Uterus (tissue), 4 donors: ENCODE results near the gene CCDC178. TPM values are rescaled to one million over a fixed set of nuclear protein-coding genes. Genes with fewer than 3 reads are reported as not detected.

ENCODE experiments used
- DNase-seq, 2 donors: peaks; one replicate each; pipeline ENCODE4 v3.0.0-alpha.2; 2019 to 2020
- H3K27ac ChIP-seq, 2 donors: fragments of 200-600 bp; sonication (generic); 1 replicate in 1 of 2; 2 replicates in 1 of 2; pipeline ENCODE4 v1.5.1; 2016 to 2018
- H3K27me3 ChIP-seq, 2 donors: fragments of 200-600 bp; sonication (generic); one replicate each; pipeline ENCODE4 v1.5.1; 2018 to 2019; ENCODE audit warnings: control low read depth in 1 of 2
- H3K36me3 ChIP-seq, 2 donors: fragments of 200-600 bp; sonication (generic); one replicate each; pipeline ENCODE4 v1.5.1; 2019; ENCODE audit warnings: control low read depth in 1 of 2
- H3K4me1 ChIP-seq, 2 donors: fragments of 200-600 bp; sonication (generic); one replicate each; pipeline ENCODE4 v1.5.1; 2018 to 2019; ENCODE audit warnings: control low read depth in 1 of 2
- H3K4me3 ChIP-seq, 2 donors: fragments of 200-600 bp; sonication (generic); 1 replicate in 1 of 2; 2 replicates in 1 of 2; pipeline ENCODE4 v1.5.1; 2018 to 2019; ENCODE audit warnings: mild to moderate bottlenecking in 1 of 2
- H3K9me3 ChIP-seq, 2 donors: fragments of 200-600 bp; sonication (generic); one replicate each; pipeline ENCODE4 v1.5.1; 2019; ENCODE audit warnings: control low read depth in 1 of 2
- POLR2A ChIP-seq, 2 donors: fragments of 450-650 bp; IDR thresholded peaks; one replicate each; pipeline ENCODE4 v1.6.1; 2016; ENCODE audit warnings: antibody characterized with exemption in 2 of 2, mild to moderate bottlenecking in 1 of 2, moderate library complexity in 1 of 2
- intact Hi-C: fragments of 100-400 bp; cut with DNase I; formaldehyde crosslinking; loops from one replicate; pipeline ENCODE4 v1.15.1; 2023; ENCODE audit warnings: low total_unique reads
- total RNA-seq, 4 donors: library from RNA; depleted of rRNA in 3 of 4; stranded (reverse); fragments of >200 nt in 3 of 4; gene quantifications; one replicate each; pipeline versions ENCODE4 v1.1.0 to v1.2.4, GENCODE V29; 2014 to 2023
- TF ChIP-seq, protein P1 (sequence below), 4 experiments: fragments of 200-600 bp in 2 of 4; fragments of 450-650 bp in 2 of 4; sonication (generic) in 2 of 4; IDR thresholded peaks; one replicate each; pipeline ENCODE4 v1.5.1; 2016 to 2019; ENCODE audit warnings: antibody characterized with exemption in 4 of 4, mild to moderate bottlenecking in 2 of 4, moderate library complexity in 1 of 4
- donor health status: DM: yes; HTN: yes; CAD: no.

Gene CCDC178
- total RNA-seq, 4 donors from 2014 or later, result 1.0 to 28.7 (median 8.8) TPM

DNA sequence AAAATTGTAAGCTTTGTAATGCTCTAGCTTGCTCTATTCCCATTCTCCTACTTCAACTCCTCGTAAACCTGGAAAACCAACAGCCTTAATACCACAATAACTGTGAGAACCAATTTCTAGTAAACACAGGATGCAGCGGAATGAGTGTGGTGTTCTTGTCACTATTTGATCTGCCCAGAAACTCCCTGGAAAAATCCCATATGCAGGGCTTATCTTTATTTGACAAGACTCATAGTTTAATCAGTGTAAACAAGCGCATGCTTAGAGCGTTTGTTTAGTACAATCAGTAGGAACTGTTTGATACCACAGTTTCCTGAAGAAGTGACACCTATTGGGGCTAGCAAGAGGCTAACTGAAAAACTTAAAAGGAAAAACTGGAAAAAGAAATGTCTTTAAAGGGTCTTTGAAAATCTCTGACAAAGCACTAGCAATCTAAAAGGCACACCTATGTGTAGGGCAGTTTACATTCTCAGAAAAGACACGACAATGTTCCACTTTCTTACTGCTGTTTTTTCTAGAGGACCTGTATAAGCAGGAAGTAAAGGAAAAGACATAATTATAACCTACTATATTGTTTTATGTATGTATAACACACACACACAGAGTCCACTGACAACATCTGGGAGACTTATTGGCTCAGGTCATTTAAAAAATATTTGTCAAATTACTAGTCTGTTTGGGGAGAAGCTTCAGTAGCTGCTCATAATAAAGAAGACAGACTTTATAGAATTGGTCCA is 426.3 kb downstream of the CCDC178 start:
- Histone ChIP-seq H3K27ac (no peak overlapping the region), H3K9me3 (no peaks in the 10 kb centered on the region), H3K27me3 (no peaks in the 10 kb centered on the region), H3K4me3 (no peak overlapping the region), H3K36me3 (no peaks in the 10 kb centered on the region), H3K4me1 (no peaks in the 10 kb centered on the region)
- TF ChIP-seq, protein P1, sequence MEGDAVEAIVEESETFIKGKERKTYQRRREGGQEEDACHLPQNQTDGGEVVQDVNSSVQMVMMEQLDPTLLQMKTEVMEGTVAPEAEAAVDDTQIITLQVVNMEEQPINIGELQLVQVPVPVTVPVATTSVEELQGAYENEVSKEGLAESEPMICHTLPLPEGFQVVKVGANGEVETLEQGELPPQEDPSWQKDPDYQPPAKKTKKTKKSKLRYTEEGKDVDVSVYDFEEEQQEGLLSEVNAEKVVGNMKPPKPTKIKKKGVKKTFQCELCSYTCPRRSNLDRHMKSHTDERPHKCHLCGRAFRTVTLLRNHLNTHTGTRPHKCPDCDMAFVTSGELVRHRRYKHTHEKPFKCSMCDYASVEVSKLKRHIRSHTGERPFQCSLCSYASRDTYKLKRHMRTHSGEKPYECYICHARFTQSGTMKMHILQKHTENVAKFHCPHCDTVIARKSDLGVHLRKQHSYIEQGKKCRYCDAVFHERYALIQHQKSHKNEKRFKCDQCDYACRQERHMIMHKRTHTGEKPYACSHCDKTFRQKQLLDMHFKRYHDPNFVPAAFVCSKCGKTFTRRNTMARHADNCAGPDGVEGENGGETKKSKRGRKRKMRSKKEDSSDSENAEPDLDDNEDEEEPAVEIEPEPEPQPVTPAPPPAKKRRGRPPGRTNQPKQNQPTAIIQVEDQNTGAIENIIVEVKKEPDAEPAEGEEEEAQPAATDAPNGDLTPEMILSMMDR (IDR thresholded peaks at IDR 0.05), result no peak
- no peak for TF ChIP-seq POLR2A (IDR thresholded peaks at IDR 0.05)
- no peak for DNase-seq
- intact Hi-C loops, result no loop called here

DNA sequence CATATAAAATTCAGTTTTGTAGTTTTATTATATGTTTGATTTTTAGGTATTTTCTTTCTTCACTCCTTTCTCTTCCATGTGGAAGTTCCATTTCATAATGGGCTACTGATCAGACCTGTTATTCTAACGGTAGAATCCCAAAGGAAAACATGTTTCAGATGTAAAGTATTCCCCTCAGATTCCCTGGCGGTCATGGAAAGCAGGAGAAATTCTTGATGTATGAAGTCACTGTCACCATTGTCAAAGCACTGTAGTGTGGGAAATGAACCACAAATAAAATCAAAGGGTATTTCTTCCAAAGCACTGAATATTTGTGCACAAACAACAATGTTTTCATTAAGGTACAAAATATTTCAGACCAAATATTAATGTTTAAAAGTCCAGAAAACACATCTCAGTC is 430.4 kb downstream of the CCDC178 start:
- H3K27ac ChIP-seq, result no peak overlapping the region
- H3K27me3 ChIP-seq, result no peaks in the 10 kb centered on the region
- intact Hi-C loops, result no loop called here
- no peaks in the 10 kb centered on the region for H3K36me3 ChIP-seq
- TF ChIP-seq POLR2A (IDR thresholded peaks at IDR 0.05), result no peak
- TF ChIP-seq, protein P1 (IDR thresholded peaks at IDR 0.05), result no peak
- H3K4me3 ChIP-seq, result no peak overlapping the region
- no peaks in the 10 kb centered on the region for H3K4me1 ChIP-seq
- no peaks in the 10 kb centered on the region for H3K9me3 ChIP-seq
- no peak for DNase-seq

DNA sequence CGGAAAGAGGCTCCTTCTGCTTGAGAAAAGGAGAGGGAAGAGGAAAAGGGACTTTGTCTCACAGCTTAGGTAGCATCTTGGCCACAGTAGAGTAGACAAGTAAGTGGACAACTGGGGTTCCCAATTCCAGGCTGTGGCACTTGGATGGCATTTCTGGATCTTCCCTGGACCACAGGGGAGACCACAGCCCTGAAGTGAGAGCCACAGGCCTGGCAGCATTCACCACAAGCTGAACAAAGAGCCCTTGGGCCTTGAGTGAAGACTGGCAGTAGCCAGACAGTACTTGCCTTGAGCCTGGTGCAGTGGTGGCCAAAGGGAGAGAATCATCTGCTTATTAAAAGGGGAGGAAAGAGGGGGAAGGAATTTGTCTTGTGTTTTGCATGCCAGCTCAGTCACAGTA is 441.6 kb downstream of the CCDC178 start:
- TF ChIP-seq, protein P1 (IDR thresholded peaks at IDR 0.05), result no peak
- TF ChIP-seq POLR2A (IDR thresholded peaks at IDR 0.05), result no peak
- DNase-seq, result no peak
- no peaks in the 10 kb centered on the region for H3K9me3 ChIP-seq
- no peak overlapping the region for H3K4me3 ChIP-seq
- H3K27ac ChIP-seq, result no peak overlapping the region
- no peaks in the 10 kb centered on the region for H3K36me3 ChIP-seq
- H3K4me1 ChIP-seq, result no peaks in the 10 kb centered on the region
- H3K27me3 ChIP-seq, result no peaks in the 10 kb centered on the region
- intact Hi-C loops, result no loop called here

DNA sequence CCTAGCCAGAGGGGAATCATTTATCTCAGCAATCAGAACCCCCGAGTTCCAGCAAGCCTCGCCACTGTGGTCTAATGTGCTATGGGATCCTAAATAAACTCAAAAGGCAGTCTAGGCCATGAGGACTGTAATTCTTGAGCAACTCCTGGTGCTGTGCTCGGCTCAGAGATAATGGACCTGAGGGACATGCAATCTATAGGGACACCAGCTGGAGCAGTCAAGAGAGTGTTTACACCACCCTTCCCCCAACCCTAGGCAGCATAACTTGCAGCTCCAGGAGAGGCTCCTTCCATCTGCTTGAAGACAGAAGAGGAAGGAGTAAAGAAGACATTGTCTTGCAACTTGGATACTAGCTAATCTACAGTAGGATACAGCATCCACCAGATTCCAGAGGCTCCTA is 442.2 kb downstream of the CCDC178 start:
- no peak for DNase-seq
- intact Hi-C loops, result no loop called here
- TF ChIP-seq, protein P1 (IDR thresholded peaks at IDR 0.05), result no peak
- TF ChIP-seq POLR2A (IDR thresholded peaks at IDR 0.05), result no peak
- Histone ChIP-seq H3K4me1 (no peaks in the 10 kb centered on the region), H3K27me3 (no peaks in the 10 kb centered on the region), H3K4me3 (no peak overlapping the region), H3K36me3 (no peaks in the 10 kb centered on the region), H3K27ac (no peak overlapping the region), H3K9me3 (no peaks in the 10 kb centered on the region)

DNA sequence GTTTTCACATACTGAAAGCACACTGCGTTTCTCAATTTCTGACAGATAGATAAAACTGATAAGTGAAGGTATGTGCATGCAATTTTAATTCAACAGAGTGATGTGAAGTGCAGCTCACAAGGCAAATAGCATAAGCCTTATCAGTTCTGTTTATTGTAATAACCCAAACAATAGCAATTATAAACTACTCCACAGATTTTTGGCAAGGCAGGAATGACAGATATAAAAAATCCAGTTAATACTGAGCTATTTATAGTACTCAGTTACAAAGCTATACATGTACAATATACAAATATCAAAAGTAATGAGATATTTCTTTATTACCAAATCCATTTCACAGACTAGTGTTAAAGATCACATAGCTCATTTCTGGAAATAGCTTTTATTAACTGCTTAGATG is 456.8 kb downstream of the CCDC178 start:
- no peak for TF ChIP-seq POLR2A (IDR thresholded peaks at IDR 0.05)
- TF ChIP-seq, protein P1 (IDR thresholded peaks at IDR 0.05), result no peak
- no peak overlapping the region for H3K27ac ChIP-seq
- intact Hi-C loops, result no loop called here
- H3K4me3 ChIP-seq, result no peak overlapping the region
- H3K36me3 ChIP-seq, result no peaks in the 10 kb centered on the region
- no peaks in the 10 kb centered on the region for H3K4me1 ChIP-seq
- H3K27me3 ChIP-seq, result no peaks in the 10 kb centered on the region
- no peaks in the 10 kb centered on the region for H3K9me3 ChIP-seq
- no peak for DNase-seq
